ENCODE measurements around the gene KRAS. TPM values are rescaled to one million over a fixed set of nuclear protein-coding genes. Genes with fewer than 3 reads are reported as not detected.
"Not testable (repeated sequence)": the region's sequence is repeated elsewhere in the genome, so short reads cannot be mapped to it uniquely, and the experiment has no call there.

Gene KRAS
- total RNA-seq (10 to 100 TPM in 8 of 10 donors, 1 to 10 TPM in 2; 8.4 to 14.1 (median 11.7) TPM), polyA plus RNA-seq (1 to 10 TPM; 3.4 to 7.1 TPM)
- long read RNA-seq, donor 1, full-length matches to known transcripts = 6 of 12 reads
- long read RNA-seq, donor 1, partial matches to known transcripts = 0 of 12 reads
- long read RNA-seq, donor 1, other reads (novel, unspliced or antisense) = 6 of 12 reads
- long read RNA-seq, donor 2, full-length matches to known transcripts = 4 of 7 reads
- long read RNA-seq, donor 2, partial matches to known transcripts = 0 of 7 reads
- long read RNA-seq, donor 2, other reads (novel, unspliced or antisense) = 3 of 7 reads
- long read RNA-seq, donor 3, full-length matches to known transcripts = 8 of 22 reads
- long read RNA-seq, donor 3, partial matches to known transcripts = 1 of 22 reads
- long read RNA-seq, donor 3, other reads (novel, unspliced or antisense) = 13 of 22 reads

DNA sequence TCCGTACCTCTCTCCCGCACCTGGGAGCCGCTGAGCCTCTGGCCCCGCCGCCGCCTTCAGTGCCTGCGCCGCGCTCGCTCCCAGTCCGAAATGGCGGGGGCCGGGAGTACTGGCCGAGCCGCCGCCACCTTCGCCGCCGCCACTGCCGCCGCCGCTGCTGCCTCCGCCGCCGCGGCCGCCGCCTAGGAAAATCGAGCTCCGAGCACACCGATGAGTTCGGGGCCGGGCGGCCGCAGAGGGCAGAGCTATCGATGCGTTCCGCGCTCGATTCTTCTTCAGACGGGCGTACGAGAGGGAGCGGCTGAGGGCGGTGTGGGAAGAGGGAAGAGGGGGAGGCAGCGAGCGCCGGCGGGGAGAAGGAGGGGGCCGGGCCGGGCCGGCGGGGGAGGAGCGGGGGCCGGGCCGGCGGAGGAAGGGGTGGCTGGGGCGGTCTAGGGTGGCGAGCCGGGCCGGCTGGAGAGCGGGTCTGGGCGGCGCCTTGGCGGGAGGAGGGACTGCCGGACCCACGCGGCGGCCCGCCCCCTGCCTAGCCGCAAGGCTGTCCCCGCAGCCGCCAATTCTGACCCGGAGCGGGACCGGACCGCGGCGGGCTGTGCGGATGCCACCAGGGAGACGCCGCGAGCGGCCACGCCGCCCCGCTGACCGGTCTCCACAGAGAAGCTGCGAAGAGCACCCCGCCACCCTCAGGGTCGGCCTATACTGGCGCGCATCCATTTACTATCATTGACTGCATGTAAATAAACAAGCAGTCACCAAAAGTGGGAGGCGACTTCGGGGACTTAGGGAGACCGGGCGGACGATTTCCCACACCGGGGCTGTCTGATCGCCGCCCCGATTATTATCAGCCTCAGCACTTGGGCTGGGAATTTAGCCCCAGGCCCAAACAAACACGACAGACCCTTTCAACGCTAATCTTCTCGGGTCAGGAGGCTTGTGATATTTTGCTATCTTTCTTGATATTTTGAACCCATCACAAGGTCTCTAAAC, at the start of gene KRAS:
KRAS (minus strand) TSS at position 186 of the 987 bp plus-strand sequence.
- intact Hi-C loops (cut with DNase I) = loop anchor here in 4 of 10 donors (2.0 to 5.0 kb wide), 3 partner anchors 54 to 132 kb away; partner anchors contain the start of genes DNAI7 (in 3 of the 4) and ETFRF1 (in 3 of the 4)
- peak within 1 kb of the TSS; percentile 78 to 98 (median 93) for H3K4me3 ChIP-seq
- WGBS, 2 donors = 0 to 1% methylated on average over 80 to 105 of the region's 105 CpGs
- no peaks in the 10 kb centered on the region for H3K27me3 ChIP-seq
- TF ChIP-seq, protein P1, sequence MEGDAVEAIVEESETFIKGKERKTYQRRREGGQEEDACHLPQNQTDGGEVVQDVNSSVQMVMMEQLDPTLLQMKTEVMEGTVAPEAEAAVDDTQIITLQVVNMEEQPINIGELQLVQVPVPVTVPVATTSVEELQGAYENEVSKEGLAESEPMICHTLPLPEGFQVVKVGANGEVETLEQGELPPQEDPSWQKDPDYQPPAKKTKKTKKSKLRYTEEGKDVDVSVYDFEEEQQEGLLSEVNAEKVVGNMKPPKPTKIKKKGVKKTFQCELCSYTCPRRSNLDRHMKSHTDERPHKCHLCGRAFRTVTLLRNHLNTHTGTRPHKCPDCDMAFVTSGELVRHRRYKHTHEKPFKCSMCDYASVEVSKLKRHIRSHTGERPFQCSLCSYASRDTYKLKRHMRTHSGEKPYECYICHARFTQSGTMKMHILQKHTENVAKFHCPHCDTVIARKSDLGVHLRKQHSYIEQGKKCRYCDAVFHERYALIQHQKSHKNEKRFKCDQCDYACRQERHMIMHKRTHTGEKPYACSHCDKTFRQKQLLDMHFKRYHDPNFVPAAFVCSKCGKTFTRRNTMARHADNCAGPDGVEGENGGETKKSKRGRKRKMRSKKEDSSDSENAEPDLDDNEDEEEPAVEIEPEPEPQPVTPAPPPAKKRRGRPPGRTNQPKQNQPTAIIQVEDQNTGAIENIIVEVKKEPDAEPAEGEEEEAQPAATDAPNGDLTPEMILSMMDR (IDR thresholded peaks at IDR 0.05) = peak in 2 of 9 donors; percentile 4 to 13
- H3K36me3 ChIP-seq = peaks cover 0 to 10% (median 0%) of the 10 kb centered on the region in 9 donors
- peak; percentile 96 to 99 (median 98) for ATAC-seq
- H3K4me1 ChIP-seq = peaks cover 3 to 31% (median 15%) of the 10 kb centered on the region in 9 donors
- peak within 1 kb of the TSS; percentile 93 to 97 (median 94) for H3K27ac ChIP-seq
- no peaks in the 10 kb centered on the region for H3K9me3 ChIP-seq
- peak; percentile 97 to 98 for DNase-seq

DNA sequence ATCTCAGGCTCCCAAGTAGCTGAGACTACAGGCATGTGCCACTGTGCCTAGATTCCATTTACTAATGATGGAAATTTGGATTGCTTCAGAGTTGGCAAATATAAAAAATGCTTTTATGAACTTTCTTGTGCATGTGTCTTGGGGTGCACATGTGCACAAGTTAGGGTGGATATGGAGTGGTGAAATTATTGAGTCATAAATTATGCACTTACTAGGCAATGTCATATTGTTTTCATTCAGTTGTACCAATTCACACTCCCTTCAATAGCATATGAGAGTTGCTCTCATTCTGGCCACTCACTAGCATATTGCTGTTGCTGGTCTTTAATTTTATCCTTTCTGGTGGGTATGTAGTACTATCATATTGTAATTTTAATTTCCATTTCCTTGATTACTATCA, 45.7 kb upstream of the KRAS start:
- DNase-seq (no peak), ATAC-seq (no peak)
- H3K27ac ChIP-seq = no peak overlapping the region
- intact Hi-C loops (cut with DNase I) = no loop called here
- no peaks in the 10 kb centered on the region for H3K27me3 ChIP-seq
- no peaks in the 10 kb centered on the region for H3K9me3 ChIP-seq
- no peak overlapping the region for H3K4me3 ChIP-seq
- no peaks in the 10 kb centered on the region for H3K4me1 ChIP-seq
- H3K36me3 ChIP-seq = no peaks in the 10 kb centered on the region
- TF ChIP-seq, protein P1 (IDR thresholded peaks at IDR 0.05) = no peak

DNA sequence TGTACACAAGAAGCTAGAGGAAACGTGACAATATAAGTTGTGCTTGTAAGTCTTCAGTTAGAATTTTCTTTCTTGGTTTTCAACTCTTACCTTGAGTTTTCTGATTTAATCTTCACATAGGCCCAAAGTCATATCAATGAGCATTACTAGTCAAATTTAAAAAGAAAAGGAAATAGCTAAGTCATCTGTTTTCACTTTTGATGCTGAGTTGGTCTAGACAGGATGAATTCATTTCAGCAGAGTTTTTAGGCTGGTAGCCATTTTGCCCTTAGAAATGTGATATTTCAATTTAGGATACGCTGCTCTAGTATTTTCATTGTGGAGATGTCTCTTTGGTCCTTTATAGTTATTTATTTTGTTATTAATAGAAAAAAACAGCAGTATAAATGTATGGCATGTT, 44.6 kb upstream of the KRAS start:
- intact Hi-C loops (cut with DNase I) = no loop called here
- Histone ChIP-seq H3K4me3 (no peak overlapping the region), H3K27me3 (no peaks in the 10 kb centered on the region), H3K9me3 (no peaks in the 10 kb centered on the region), H3K27ac (no peak overlapping the region), H3K36me3 (no peaks in the 10 kb centered on the region), H3K4me1 (no peaks in the 10 kb centered on the region)
- 87 to 90% methylated on average over 2 of the region's 2 CpGs for WGBS, 2 donors
- ATAC-seq = no peak
- TF ChIP-seq, protein P1 (IDR thresholded peaks at IDR 0.05) = no peak
- DNase-seq = no peak

DNA sequence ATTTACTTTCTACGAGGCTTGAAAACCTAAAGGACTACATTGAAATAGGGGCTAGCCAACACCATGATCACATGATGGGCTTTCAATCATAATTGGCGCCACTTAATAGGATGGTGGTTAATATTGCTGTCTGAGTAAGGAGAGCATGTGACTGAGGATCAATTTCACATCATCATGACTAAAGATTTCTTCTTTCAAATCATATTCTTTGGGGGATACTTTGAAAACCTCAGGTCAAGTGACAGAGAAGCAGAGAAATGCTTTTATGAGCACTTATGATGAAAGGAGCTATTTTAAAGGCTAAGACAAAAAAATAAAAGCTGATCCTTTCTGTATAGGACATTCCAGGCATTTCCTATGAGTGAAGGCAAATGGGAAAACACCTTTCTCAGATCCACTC, 42.9 kb upstream of the KRAS start:
- H3K27me3 ChIP-seq = no peaks in the 10 kb centered on the region
- no peak for DNase-seq
- no peaks in the 10 kb centered on the region for H3K36me3 ChIP-seq
- intact Hi-C loops (cut with DNase I) = no loop called here
- 91 to 96% methylated on average over 2 of the region's 2 CpGs for WGBS, 2 donors
- ATAC-seq = no peak
- no peak overlapping the region for H3K4me3 ChIP-seq
- no peak overlapping the region for H3K27ac ChIP-seq
- peaks cover 0 to 12% (median 0%) of the 10 kb centered on the region in 11 donors for H3K9me3 ChIP-seq
- TF ChIP-seq, protein P1 (IDR thresholded peaks at IDR 0.05) = no peak
- no peaks in the 10 kb centered on the region for H3K4me1 ChIP-seq

DNA sequence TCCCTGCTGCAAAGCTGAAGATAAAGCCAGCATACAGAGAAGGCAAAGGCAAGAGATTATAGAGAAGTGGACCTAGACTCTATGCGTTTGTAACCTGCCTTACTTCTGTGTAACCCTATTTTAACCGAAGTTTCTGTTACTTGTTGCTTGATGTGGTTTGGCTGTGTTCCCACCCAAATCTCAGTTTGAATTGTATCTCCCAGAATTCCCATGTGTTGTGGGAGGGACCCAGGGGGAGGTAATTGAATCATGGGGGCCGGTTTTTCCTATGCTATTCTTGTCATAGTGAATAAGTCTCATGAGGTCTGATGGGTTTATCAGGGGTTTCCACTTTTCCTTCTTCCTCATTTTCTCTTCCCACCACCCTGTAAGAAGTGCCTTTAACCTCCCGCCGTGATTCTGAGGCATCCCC, 42.1 kb upstream of the KRAS start:
- intact Hi-C loops (cut with DNase I) = not testable (repeated sequence)

More for the DNA sequence above, 42.1 kb upstream of the KRAS start:
- not testable (repeated sequence) for H3K27ac ChIP-seq, H3K27me3 ChIP-seq, H3K4me1 ChIP-seq, DNase-seq, H3K36me3 ChIP-seq, H3K4me3 ChIP-seq, ATAC-seq
- peaks cover 0 to 12% (median 0%) of the 10 kb centered on the region in 11 donors for H3K9me3 ChIP-seq
- WGBS, 2 donors = 65 to 81% methylated on average over 5 of the region's 5 CpGs

All from heart right ventricle (tissue), 16 donors.